RWPE1 (cell line): ENCODE results near the gene FKBP1B.
A peak's percentile ranks its signal among the peaks of the same experiment; 100 is the strongest.
"Not testable (repeated sequence)": the region's sequence is repeated elsewhere in the genome, so short reads cannot be mapped to it uniquely, and the experiment has no call there.

Source experiments
- CTCF ChIA-PET: fragments of 350-600 bp; sonication (Branson Sonifier 250); formaldehyde crosslinking; extraction: SDS; loops from one replicate; lab custom pipeline; 2021; lab: Yijun Ruan, JAX
- POLR2A ChIA-PET: fragments of 400-600 bp; formaldehyde crosslinking; extraction: SDS; loops from one replicate; lab custom pipeline; 2020; ENCODE audit warnings: antibody characterized with exemption; ENCODE audit not compliant: low non-redundant PET; lab: Yijun Ruan, JAX
- DNase-seq: peaks from one replicate; pipeline ENCODE4 v3.0.0; 2012; ENCODE audit warnings: low spot score
- H3K27ac ChIP-seq: fragments of 450-650 bp; 2 replicates; pipeline ENCODE4 v1.5.1; 2017
- CTCF ChIP-seq: fragments of 450-650 bp; conservative IDR thresholded peaks from 2 replicates; pipeline ENCODE4 v1.5.1; 2017; ENCODE audit warnings: low read depth, mild to moderate bottlenecking

The FKBP1B gene

GRCh38 chr2:24083567-24084385 is 34.2 kb downstream of the FKBP1B start:
- DNase-seq = peak; percentile 71
- H3K27ac ChIP-seq = peak overlapping the region; percentile 97
- POLR2A ChIA-PET = interaction anchor here (0.6 to 1.0 kb wide), 2 partner anchors 117 to 157 kb away, joined by 3 to 12 read pairs; no protein-coding TSS in a partner anchor
- CTCF ChIA-PET = interaction anchor here (0.5 to 1.6 kb wide), 12 partner anchors 8 to 173 kb away, joined by 3 to 10 read pairs (median 3); partner anchors contain the start of gene ATAD2B
- no peak for TF ChIP-seq CTCF

DNA sequence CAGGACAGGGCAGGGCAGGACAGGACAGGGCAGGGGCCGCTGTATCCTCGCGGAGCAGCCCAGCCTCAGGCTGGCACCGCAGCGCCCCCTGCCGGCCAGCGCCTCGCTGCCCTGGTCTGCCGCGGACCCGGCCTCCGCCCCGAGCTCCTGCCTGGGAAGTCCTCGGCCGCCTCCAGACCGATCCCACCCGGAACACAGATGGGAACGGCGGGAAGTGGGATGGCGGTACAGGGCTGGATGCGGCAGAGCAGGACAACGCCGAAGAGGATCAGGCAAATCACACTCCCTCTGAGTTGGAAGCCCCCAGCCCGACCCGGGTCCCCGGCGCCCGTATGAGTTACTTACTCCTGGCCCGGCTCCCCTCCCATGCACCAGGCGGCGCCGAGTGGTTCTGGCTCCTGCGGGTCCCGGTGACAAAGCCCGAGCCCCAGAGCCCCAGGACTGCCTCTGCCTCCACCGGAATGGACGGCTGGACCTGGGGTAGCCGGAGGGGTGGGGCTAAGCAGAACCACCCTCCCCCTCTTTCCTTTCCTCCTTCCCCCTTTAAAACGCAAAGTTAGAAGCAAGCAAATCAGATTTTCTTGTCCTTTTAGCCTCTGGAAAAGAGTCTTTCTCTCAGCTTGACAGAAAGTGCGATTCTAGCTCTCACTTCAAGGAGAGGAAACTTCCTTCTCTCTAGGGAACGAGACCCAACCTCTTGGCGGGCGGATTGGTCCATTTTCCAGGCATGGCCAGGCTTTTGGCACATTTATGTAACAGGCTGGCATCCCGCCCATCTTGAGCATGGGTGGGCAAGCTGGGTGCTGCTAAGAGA is 35.1 kb downstream of the FKBP1B start, which contains the start of gene TP53I3:
TP53I3 (minus strand) TSS at position 449 of the 814 bp plus-strand sequence. CDS start 508 bp downstream, outside the sequence.
- DNase-seq = peak; percentile 78
- CTCF ChIA-PET = interaction anchor here (0.5 to 1.6 kb wide), 15 partner anchors 7 to 187 kb away, joined by 3 to 10 read pairs (median 3); partner anchors contain the start of gene ATAD2B

DNA sequence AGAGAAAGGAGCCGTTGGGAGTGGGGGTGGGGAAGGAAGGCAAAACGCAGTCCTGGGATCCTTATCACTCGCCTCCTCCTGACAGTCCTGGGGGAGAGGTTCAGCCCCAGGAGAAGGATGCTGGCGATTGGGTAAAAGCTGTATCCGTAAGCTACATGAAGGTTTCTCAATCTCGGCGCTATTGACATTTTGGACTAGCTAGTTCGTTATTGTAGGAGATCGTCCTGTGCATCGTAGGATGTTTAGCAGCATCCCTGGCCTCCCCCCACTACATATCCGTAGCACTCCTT is 35.6 kb downstream of the FKBP1B start:
- no peak for DNase-seq
- no peak for TF ChIP-seq CTCF
- POLR2A ChIA-PET = no interaction called here
- peak overlapping the region; percentile 97 for H3K27ac ChIP-seq
- CTCF ChIA-PET = interaction anchor here (0.7 to 1.6 kb wide), 3 partner anchors 34 to 158 kb away, joined by 3 to 9 read pairs (median 4); partner anchors contain the start of gene ATAD2B

More for the DNA sequence above, 35.1 kb downstream of the FKBP1B start, which contains the start of gene TP53I3:
- peak; percentile 96 for TF ChIP-seq CTCF
- H3K27ac ChIP-seq = peak within 1 kb of the TSS; percentile 97
- POLR2A ChIA-PET = interaction anchor here (1.0 kb wide), 1 partner anchor 157 kb away, joined by 12 read pairs; no protein-coding TSS in a partner anchor

DNA sequence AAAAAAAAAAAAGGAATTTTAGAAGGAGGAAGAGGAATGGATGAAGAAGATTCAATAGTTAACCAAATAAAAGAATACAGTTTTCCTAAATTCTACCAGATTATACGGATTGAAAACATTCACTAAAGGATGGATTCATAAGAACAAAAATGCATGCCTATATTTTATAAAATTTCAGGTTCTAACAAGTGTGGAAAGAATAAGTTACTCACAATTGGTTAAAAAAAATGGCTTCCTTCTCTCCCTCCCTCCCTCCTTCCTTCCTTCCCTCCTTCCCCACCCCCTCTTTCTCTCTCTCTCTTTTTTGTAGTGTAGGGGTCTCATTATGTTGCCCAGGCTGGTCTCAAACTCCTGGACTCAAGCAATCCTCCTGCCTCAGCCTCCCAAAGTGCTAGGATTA is 36.7 kb downstream of the FKBP1B start:
- DNase-seq = no peak
- ChIA-PET POLR2A (no interaction called here), CTCF (no interaction called here)
- TF ChIP-seq CTCF = no peak
- H3K27ac ChIP-seq = no peak overlapping the region

- TF ChIP-seq CTCF = no peak
- ChIA-PET POLR2A (no interaction called here), CTCF (no interaction called here)
- DNase-seq = no peak
- no peak overlapping the region for H3K27ac ChIP-seq
Measured at GRCh38 chr2:24087032-24087431, 37.5 kb downstream of the FKBP1B start.

- ChIA-PET CTCF (interaction anchor here (0.7 kb wide), 1 partner anchor 124 kb away, joined by 5 read pairs; no protein-coding TSS in a partner anchor), POLR2A (no interaction called here)
- no peak overlapping the region for H3K27ac ChIP-seq
- DNase-seq = no peak
- no peak for TF ChIP-seq CTCF
Measured at GRCh38 chr2:24088821-24089359, 39.3 kb downstream of the FKBP1B start.

DNA sequence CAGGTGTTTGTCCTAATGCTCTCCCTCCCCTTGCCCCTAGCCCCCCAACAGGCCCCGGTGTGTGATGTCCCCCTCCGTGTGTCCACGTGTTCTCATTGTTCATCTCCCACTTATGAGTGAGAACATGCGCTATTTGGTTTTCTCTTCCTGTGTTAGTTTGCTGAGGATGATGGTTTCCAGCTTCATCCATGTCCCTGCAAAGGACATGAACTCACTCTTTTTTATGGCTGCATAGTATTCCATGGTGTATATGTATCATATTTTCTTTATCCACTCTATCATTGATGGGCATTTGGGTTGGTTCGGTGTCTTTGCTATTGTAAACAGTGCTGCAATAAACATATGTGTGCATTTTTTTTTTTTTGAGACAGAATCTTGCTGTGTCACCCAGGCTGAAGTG is 43.7 kb downstream of the FKBP1B start:
- DNase-seq, H3K27ac ChIP-seq, CTCF ChIA-PET, POLR2A ChIA-PET: not testable (repeated sequence)

DNA sequence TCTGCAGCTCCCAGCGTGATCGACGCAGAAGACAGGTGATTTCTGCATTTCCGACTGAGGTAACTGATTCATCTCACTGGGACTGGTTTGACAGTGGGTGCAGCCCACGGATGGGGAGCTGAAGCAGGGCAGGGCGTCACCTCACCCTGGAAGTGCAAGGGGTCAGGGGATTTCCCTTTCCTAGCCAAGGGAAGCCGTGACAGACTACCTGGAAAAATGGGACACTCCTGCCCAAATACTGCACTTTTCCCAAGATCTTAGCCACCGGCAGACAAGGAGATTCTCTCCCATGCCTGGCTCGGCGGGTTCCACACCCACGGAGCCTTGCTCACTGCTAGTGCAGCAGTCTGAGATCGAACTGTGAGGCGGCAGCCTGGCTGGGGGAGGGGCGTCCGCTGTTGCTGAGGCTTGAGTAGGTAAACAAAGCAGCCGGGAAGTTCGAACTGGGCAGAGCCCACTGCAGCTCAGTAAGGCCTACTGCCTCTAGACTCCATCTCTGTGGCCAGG is 45.7 kb downstream of the FKBP1B start:
- CTCF ChIA-PET = interaction anchor here (0.8 kb wide), 1 partner anchor 168 kb away, joined by 3 read pairs; the partner anchor contains the start of gene ATAD2B
- POLR2A ChIA-PET, DNase-seq, H3K27ac ChIP-seq: not testable (repeated sequence)
